Measurements from ENCODE around the gene ZNF157.
"Not testable (repeated sequence)": the region's sequence is repeated elsewhere in the genome, so short reads cannot be mapped to it uniquely, and the experiment has no call there.

ZNF157 gene

GRCh38 chrX:47327902-47328301 lies 42.5 kb upstream of the ZNF157 start:
- TF ChIP-seq TOX (CRISPR knock-in tag; IDR thresholded peaks at IDR 0.05; ENCODE audit: borderline replicate concordance), result no peak
- TF ChIP-seq PPARA (CRISPR knock-in tag; IDR thresholded peaks at IDR 0.05; ENCODE audit: borderline replicate concordance), result no peak
- no peak for ATAC-seq

- ATAC-seq, result not testable (repeated sequence)
Measured at GRCh38 chrX:47332729-47333128, 37.6 kb upstream of the ZNF157 start.

DNA sequence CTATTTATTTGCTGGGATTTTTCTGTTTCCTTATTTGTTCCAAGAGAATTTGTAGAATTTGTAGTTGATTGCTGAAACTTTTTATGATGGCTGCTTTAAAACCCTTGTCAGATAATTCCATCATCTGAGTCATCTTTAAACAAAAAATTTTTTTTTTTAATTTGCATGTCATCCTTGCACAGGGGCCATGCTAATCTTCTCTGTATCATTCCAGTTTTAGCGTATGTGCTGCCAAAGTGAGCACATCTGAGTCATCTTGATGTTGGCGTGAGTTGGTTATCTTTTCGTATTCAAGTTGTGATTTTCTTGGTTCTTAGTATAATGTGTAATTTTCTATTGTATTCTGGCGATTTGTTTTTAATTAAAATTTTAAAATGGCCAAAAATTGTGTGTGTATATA lies 18.7 kb upstream of the ZNF157 start:
- peak; percentile 34; the same call in 1 of the 3 replicates for ATAC-seq
- TF ChIP-seq ESRRG (CRISPR knock-in tag; IDR thresholded peaks at IDR 0.05), result no peak
- no peak for TF ChIP-seq TCF4 (CRISPR knock-in tag; IDR thresholded peaks at IDR 0.05; ENCODE audit: borderline replicate concordance)
- no peak for TF ChIP-seq ISL1 (CRISPR knock-in tag; IDR thresholded peaks at IDR 0.05)
- no peak for TF ChIP-seq POU6F1 (CRISPR knock-in tag; IDR thresholded peaks at IDR 0.05; ENCODE audit: borderline replicate concordance, low read depth)
- no peak for TF ChIP-seq ZNF565 (CRISPR knock-in tag; conservative IDR thresholded peaks at IDR 0.05; ENCODE audit: low read depth)
- TF ChIP-seq RARB (CRISPR knock-in tag; IDR thresholded peaks at IDR 0.05), result no peak
- TF ChIP-seq GLIS3 (CRISPR knock-in tag; IDR thresholded peaks at IDR 0.05), result no peak
- TF ChIP-seq ZFP3 (CRISPR knock-in tag; IDR thresholded peaks at IDR 0.05), result no peak
- TF ChIP-seq BACH2 (CRISPR knock-in tag; IDR thresholded peaks at IDR 0.05; ENCODE audit: borderline replicate concordance), result no peak
- no peak for TF ChIP-seq ZNF70 (CRISPR knock-in tag; IDR thresholded peaks at IDR 0.05)

DNA sequence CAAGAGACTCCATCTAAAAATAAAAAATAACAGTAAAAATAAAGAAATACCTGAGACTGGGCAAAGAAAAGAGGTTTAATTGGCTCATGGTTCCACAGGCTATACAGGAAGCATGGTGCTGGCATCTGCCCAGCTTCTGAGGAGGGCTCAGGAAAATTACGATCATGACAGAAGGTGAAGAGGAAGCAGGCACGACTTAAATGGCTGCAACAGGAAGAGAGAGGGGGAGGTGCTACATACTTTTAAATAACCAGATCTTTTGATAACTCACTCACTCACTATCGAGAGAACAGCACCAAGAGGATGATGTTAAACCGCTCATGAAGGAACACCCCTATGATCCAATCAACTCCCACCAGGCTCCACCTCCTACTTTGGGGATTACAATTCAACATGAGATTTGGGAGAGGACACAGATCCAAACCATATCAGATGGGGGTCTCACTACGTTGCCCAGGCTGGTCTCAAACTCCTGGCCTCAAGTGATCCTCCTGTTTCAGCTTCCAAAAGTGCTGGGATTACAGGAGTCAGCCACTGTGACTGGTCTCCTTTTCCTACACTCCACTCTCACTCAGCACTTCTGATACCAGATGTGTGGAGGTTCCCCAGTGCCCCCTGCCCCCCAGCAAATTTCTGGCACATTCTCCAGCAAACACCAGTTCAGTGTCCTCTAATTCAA lies 11.9 kb upstream of the ZNF157 start:
- ATAC-seq, result no peak
- TF ChIP-seq ZFP3 (CRISPR knock-in tag; IDR thresholded peaks at IDR 0.05) (no peak), OSR1 (CRISPR knock-in tag; IDR thresholded peaks at IDR 0.05) (no peak)
- TF ChIP-seq, protein P1, sequence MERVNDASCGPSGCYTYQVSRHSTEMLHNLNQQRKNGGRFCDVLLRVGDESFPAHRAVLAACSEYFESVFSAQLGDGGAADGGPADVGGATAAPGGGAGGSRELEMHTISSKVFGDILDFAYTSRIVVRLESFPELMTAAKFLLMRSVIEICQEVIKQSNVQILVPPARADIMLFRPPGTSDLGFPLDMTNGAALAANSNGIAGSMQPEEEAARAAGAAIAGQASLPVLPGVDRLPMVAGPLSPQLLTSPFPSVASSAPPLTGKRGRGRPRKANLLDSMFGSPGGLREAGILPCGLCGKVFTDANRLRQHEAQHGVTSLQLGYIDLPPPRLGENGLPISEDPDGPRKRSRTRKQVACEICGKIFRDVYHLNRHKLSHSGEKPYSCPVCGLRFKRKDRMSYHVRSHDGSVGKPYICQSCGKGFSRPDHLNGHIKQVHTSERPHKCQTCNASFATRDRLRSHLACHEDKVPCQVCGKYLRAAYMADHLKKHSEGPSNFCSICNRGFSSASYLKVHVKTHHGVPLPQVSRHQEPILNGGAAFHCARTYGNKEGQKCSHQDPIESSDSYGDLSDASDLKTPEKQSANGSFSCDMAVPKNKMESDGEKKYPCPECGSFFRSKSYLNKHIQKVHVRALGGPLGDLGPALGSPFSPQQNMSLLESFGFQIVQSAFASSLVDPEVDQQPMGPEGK (CRISPR knock-in tag; IDR thresholded peaks at IDR 0.05; ENCODE audit: borderline replicate concordance), result no peak

GRCh38 chrX:47360423-47361179 lies 9.8 kb upstream of the ZNF157 start:
- ATAC-seq, result no peak
- TF ChIP-seq PPARA (CRISPR knock-in tag; IDR thresholded peaks at IDR 0.05; ENCODE audit: borderline replicate concordance) (no peak), ZNF565 (CRISPR knock-in tag; conservative IDR thresholded peaks at IDR 0.05; ENCODE audit: low read depth) (no peak), BACH2 (CRISPR knock-in tag; IDR thresholded peaks at IDR 0.05; ENCODE audit: borderline replicate concordance) (no peak), GLIS3 (CRISPR knock-in tag; IDR thresholded peaks at IDR 0.05) (no peak), ZNF8 (CRISPR knock-in tag; IDR thresholded peaks at IDR 0.05) (no peak), ARNTL (CRISPR knock-in tag; IDR thresholded peaks at IDR 0.05; ENCODE audit: borderline replicate concordance, low read depth) (no peak), TOX (CRISPR knock-in tag; IDR thresholded peaks at IDR 0.05; ENCODE audit: borderline replicate concordance) (no peak), POU6F1 (CRISPR knock-in tag; IDR thresholded peaks at IDR 0.05; ENCODE audit: borderline replicate concordance, low read depth) (no peak), ISL1 (CRISPR knock-in tag; IDR thresholded peaks at IDR 0.05) (no peak), TCF4 (CRISPR knock-in tag; IDR thresholded peaks at IDR 0.05; ENCODE audit: borderline replicate concordance) (no peak), TSHZ2 (CRISPR knock-in tag; IDR thresholded peaks at IDR 0.05) (no peak)
- TF ChIP-seq, protein P2, sequence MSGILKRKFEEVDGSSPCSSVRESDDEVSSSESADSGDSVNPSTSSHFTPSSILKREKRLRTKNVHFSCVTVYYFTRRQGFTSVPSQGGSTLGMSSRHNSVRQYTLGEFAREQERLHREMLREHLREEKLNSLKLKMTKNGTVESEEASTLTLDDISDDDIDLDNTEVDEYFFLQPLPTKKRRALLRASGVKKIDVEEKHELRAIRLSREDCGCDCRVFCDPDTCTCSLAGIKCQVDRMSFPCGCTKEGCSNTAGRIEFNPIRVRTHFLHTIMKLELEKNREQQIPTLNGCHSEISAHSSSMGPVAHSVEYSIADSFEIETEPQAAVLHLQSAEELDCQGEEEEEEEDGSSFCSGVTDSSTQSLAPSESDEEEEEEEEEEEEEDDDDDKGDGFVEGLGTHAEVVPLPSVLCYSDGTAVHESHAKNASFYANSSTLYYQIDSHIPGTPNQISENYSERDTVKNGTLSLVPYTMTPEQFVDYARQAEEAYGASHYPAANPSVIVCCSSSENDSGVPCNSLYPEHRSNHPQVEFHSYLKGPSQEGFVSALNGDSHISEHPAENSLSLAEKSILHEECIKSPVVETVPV (CRISPR knock-in tag; IDR thresholded peaks at IDR 0.05), result no peak
- TF ChIP-seq, protein P1 (CRISPR knock-in tag; IDR thresholded peaks at IDR 0.05; ENCODE audit: borderline replicate concordance), result no peak
